ENCODE measurements around the gene SLC30A2.

SLC30A2 gene

DNA sequence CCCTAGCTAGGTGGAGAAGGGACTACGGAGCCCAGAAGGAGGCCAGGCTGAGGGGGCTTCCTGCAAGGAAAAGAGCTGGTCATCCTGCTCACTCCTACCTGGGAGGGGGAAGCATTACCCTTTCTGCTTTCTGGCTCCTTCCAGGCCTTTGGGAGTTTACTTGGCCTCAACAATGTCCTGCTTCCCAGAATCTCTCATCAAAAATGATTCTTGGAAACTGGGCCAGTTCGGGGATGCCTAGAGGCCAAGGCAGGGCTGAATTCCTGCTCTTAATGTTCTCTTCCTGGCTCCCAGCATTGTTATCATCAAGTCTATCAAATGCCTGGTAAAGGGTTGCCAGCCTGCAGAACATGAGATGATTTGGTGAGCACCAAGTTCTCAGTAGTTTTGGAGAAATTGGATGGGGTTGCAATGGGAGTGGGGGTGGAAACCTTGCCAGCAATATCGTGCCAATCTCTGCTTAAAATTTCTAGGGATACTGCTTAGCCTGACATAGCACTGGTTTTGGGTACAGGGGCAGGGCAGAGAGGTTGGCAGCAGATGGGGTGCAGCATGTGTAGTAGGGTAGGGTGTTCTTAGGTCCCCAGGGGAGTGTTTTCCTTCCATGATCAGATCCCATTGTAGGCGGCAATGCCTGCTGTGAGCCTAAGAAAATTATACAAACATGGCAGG, 40.3 kb downstream of the SLC30A2 start:
- TF ChIP-seq Cebpa-rat (IDR thresholded peaks at IDR 0.05) = no peak
- Histone ChIP-seq H3K9me3 (no peaks in the 10 kb centered on the region), H3K4me2 (no peak overlapping the region), H4K20me1 (no peaks in the 10 kb centered on the region), H3K9ac (no peak overlapping the region), H3K4me1 (peaks cover 23% of the 10 kb centered on the region), H3K36me3 (no peaks in the 10 kb centered on the region), H3K4me3 (no peak overlapping the region), H3K27ac (no peak overlapping the region), H3K27me3 (no peaks in the 10 kb centered on the region)

- Histone ChIP-seq H3K4me1 (peaks cover 20% of the 10 kb centered on the region), H3K9me3 (no peaks in the 10 kb centered on the region), H4K20me1 (no peaks in the 10 kb centered on the region), H3K4me2 (no peak overlapping the region), H3K9ac (no peak overlapping the region), H3K36me3 (no peaks in the 10 kb centered on the region), H3K4me3 (no peak overlapping the region), H3K27ac (no peak overlapping the region), H3K27me3 (no peaks in the 10 kb centered on the region)
- TF ChIP-seq Cebpa-rat (IDR thresholded peaks at IDR 0.05) = no peak
These were observed 42.2 kb downstream of the SLC30A2 start for GRCh38 chr1:26003756-26004155.

GRCh38 chr1:26003262-26003661, 42.7 kb downstream of the SLC30A2 start:
- Histone ChIP-seq H3K36me3 (no peaks in the 10 kb centered on the region), H3K9me3 (no peaks in the 10 kb centered on the region), H3K9ac (no peak overlapping the region), H3K27me3 (no peaks in the 10 kb centered on the region), H4K20me1 (no peaks in the 10 kb centered on the region), H3K27ac (no peak overlapping the region), H3K4me1 (peaks cover 25% of the 10 kb centered on the region), H3K4me3 (no peak overlapping the region), H3K4me2 (no peak overlapping the region)
- peak; percentile 78 for TF ChIP-seq Cebpa-rat (IDR thresholded peaks at IDR 0.05)

- H3K4me3 ChIP-seq = no peak overlapping the region
- no peak for TF ChIP-seq Cebpa-rat (IDR thresholded peaks at IDR 0.05)
- no peaks in the 10 kb centered on the region for H3K27me3 ChIP-seq
- H3K4me2 ChIP-seq = peak overlapping the region; percentile 74; the same call in 1 of the 2 replicates
- peaks cover 33% of the 10 kb centered on the region for H3K4me1 ChIP-seq
- no peak overlapping the region for H3K9ac ChIP-seq
- H3K36me3 ChIP-seq = no peaks in the 10 kb centered on the region
- H3K27ac ChIP-seq = no peak overlapping the region; the same call in 1 of the 2 replicates
- no peaks in the 10 kb centered on the region for H3K9me3 ChIP-seq
- no peaks in the 10 kb centered on the region for H4K20me1 ChIP-seq
These were observed 46.7 kb downstream of the SLC30A2 start for GRCh38 chr1:25999041-25999800.

DNA sequence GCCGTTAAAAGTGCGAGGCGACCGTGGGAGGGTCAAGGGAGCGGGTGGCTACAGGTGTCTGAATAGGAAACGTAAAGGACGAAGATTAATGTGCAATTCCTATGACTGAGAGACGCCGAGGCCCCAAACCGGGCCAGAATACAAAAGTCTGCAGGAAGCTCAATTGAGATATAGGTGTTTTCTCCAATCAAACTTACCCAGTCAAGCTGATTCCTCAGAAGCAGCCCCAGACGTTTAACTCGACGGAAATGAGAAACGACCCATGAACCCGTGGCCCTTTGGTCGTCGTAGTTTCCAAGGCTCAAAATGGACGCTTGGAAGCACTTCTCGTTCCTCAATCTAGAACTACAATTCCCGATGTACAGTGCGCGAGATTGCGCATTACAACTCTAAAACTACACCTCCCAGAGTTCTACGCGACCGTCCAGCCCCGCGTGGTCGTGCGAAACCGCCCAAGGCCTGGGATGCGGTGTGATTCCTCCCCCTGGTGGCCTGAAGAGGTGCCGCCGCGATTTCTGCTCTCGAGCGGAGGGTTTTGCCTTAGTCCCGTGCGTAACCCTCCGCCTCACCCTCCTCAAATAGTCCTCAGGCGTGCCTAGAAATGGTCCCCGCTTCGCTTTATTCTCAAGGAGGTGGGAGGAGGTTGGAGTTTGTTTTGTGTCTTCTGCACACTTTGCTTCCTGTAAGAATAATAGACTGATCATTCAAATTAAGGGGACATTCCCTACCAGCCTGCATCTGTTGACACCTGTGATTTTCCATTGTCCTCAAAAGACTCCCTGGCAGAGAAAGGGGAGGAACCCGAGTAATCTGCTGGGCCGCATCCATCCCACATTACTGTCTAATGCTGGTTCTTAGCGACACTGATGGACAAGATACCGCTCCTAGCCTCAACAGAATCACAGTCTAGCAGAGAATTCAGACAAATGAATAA, 47.8 kb downstream of the SLC30A2 start, which contains the start of gene PAFAH2:
Gene PAFAH2 (minus strand): TSS at position 236 of the 934 bp plus-strand sequence. CDS start 7,247 bp downstream, outside the sequence.
- TF ChIP-seq Cebpa-rat (IDR thresholded peaks at IDR 0.05) = no peak
- Histone ChIP-seq H3K9ac (peak within 1 kb of the TSS; percentile 87), H3K36me3 (no peaks in the 10 kb centered on the region), H3K4me1 (peaks cover 39% of the 10 kb centered on the region), H4K20me1 (no peaks in the 10 kb centered on the region), H3K4me3 (peak within 1 kb of the TSS; percentile 75), H3K27ac (peak within 1 kb of the TSS; percentile 93), H3K9me3 (no peaks in the 10 kb centered on the region), H3K4me2 (peak within 1 kb of the TSS; percentile 88), H3K27me3 (no peaks in the 10 kb centered on the region)

- peak overlapping the region; percentile 93 for H3K27ac ChIP-seq
These were observed 48.7 kb downstream of the SLC30A2 start for GRCh38 chr1:25996966-25997827.

DNA sequence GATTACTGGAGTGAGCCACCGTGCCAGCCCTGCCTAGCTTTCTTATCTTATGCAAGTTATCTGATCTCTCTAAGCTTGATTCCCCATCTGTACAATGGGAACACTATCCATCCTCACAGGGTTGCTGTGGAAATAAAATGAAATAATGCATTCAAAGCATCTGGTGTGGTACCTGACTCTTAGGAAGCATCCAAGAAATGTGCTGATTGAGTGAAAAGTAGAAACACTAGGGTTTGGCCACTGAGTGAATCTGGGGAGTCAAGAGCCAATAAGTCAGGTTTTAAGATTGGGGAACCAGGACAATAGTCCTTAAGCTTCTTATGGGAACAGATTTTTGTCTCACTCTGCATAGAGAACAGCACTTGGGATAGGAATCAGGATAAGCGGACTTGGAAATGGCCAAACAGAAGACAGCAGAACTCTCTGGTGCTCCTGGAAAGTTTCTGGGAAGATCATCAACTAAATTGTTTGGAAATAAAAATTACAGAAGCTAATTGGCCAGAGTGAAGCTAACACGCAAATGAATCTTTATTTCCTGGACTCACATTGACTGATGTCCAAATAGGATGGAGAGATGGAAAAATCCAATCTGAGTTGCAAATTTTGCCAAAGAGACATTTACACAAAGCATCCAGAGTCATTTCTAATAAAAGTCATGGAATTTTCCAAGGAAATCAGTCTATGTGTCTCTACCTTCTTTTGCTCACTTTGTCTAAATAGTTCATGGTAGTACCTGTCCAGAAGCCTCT, 51.3 kb downstream of the SLC30A2 start:
- H3K27ac ChIP-seq = no peak overlapping the region
- H3K4me2 ChIP-seq = no peak overlapping the region
- no peaks in the 10 kb centered on the region for H3K9me3 ChIP-seq
- no peaks in the 10 kb centered on the region for H3K36me3 ChIP-seq
- no peaks in the 10 kb centered on the region for H3K27me3 ChIP-seq
- no peak overlapping the region for H3K4me3 ChIP-seq
- peaks cover 68% of the 10 kb centered on the region for H3K4me1 ChIP-seq
- H4K20me1 ChIP-seq = no peaks in the 10 kb centered on the region
- no peak for TF ChIP-seq Cebpa-rat (IDR thresholded peaks at IDR 0.05)
- H3K9ac ChIP-seq = no peak overlapping the region

More at GRCh38 chr1:25996966-25997827, 48.7 kb downstream of the SLC30A2 start:
- H3K4me1 ChIP-seq = peaks cover 45% of the 10 kb centered on the region
- no peaks in the 10 kb centered on the region for H3K9me3 ChIP-seq
- H3K4me2 ChIP-seq = peak overlapping the region; percentile 88
- no peaks in the 10 kb centered on the region for H3K27me3 ChIP-seq
- H3K9ac ChIP-seq = peak overlapping the region; percentile 87
- H3K36me3 ChIP-seq = no peaks in the 10 kb centered on the region
- TF ChIP-seq Cebpa-rat (IDR thresholded peaks at IDR 0.05) = peak; percentile 97
- H3K4me3 ChIP-seq = peak overlapping the region; percentile 75
- no peaks in the 10 kb centered on the region for H4K20me1 ChIP-seq

- Histone ChIP-seq H3K4me1 (peaks cover 68% of the 10 kb centered on the region), H3K9me3 (no peaks in the 10 kb centered on the region), H3K9ac (no peak overlapping the region), H3K27ac (peak overlapping the region; percentile 10; the same call in 1 of the 2 replicates), H3K4me3 (no peak overlapping the region), H3K27me3 (no peaks in the 10 kb centered on the region), H3K4me2 (peak overlapping the region; percentile 33; the same call in 1 of the 2 replicates), H3K36me3 (peaks cover under 1% of the 10 kb centered on the region; the same call in 1 of the 2 replicates), H4K20me1 (no peaks in the 10 kb centered on the region)
- TF ChIP-seq Cebpa-rat (IDR thresholded peaks at IDR 0.05) = no peak
These were observed 52.5 kb downstream of the SLC30A2 start for GRCh38 chr1:25993197-25993951.
